Activated T-cell treated with anti-CD3 and anti-CD28 coated beads for 24 hours (primary cell): ENCODE measurements around the gene ARL14EPL.

Experiments used
- DNase-seq: peaks from one replicate; pipeline ENCODE4 v3.0.0-alpha.2; 2020; ENCODE audit warnings: low read depth

Gene ARL14EPL

DNA sequence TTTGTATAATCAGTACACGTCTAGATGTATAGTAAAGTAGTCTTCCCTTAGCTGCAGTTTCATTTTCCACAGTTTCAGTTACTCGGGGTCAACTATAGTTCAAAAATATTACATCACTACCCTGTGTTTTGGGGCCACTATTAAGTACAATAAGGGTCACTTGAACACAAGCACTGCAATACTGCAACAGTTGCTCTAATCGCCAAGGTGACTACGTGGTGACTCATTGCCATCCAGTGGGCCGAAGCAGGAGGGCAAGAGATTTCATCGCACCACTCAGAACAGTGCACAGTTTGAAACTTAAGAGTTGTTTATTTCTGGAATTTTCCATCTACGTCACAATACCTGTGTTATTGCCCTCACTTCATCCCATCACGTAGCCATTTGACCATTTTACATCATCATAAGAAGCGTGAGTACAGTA lies at the start of gene ARL14EPL:
ARL14EPL (plus strand) TSS at position 379 of the 424 bp plus-strand sequence. CDS start 18,994 bp downstream, outside the sequence.
- no peak for DNase-seq

DNA sequence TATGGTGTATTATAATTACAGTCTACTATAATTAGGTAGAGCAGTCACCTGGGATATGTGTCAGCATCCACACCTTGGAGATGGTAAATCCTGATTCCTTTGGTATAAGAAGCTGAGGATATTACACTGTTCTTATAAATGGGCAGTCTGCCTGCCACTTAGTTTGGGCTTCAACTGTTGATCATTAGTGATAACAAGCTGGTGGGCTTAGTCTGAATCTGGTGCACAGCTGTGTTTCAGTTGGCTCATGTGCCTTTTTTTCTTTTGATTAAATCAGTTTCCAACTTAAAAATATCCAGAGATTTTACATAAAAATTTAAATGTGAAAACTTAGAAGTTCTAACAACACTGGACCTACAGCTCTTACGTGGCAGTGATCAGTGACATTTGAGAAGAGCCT lies 48.8 kb upstream of the ARL14EPL start:
- DNase-seq: no peak

DNA sequence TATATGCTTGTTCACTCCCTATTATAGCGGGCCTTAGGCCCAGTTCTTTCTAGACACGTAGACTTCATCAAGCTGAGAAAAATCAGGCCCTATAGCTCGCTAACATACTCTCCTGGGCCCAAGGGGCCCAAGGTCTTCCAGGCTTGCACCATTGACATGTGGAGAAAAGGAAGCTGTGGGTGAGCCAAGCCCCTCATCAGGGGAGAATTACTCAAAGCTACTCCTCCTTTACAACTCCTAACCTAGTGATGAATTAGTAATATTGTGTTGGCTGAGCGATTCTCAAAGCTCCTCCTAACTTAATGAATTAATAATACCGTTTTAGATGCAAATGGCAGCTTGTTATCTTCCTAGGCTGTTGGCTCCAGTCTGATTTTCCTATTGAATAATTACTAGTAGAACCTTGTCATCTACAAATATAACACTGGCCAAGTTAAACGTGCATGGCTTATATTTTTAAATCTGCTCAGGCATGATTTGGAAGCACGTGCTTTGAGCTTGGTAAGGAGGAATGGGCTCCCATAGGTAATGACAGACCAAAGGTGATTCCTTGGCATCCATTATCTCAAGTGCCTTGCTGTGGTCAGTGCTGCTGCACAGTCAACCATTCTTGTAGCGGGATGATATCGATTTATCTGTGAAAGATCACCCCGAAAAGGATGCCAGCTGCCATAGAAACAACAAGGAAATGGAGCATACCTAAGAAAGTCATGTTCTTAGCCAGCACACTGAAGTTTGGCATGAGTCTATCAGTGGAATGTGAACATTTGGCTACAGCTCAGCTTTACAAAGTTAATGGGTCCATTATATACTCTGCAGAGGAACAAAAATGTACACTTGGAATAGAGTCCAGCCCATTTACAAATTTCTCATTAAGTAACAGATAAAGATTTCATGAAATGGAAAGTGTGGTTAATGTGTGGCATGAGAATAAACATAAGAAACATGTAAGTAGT lies 46.2 kb upstream of the ARL14EPL start:
- DNase-seq: no peak

DNA sequence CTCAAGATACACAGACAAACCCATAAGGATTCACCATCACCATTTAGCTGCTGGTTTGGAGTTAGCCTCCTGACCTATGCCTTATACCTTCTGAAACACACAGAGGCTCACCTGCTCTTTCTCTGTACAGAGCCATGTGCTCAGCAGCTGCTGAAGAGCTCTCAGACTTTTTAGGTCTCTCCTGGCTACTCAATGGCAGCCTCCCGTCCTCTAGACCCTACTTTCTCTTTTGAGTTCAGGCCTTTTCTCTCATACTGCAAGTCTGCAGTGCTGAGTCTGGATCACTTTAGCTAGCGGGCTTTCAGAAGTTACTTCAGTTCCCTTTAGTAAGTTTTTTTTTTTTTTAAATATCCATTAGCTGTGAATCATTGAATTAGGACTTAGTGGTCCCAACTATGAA lies 44.3 kb upstream of the ARL14EPL start:
- DNase-seq: no peak

DNA sequence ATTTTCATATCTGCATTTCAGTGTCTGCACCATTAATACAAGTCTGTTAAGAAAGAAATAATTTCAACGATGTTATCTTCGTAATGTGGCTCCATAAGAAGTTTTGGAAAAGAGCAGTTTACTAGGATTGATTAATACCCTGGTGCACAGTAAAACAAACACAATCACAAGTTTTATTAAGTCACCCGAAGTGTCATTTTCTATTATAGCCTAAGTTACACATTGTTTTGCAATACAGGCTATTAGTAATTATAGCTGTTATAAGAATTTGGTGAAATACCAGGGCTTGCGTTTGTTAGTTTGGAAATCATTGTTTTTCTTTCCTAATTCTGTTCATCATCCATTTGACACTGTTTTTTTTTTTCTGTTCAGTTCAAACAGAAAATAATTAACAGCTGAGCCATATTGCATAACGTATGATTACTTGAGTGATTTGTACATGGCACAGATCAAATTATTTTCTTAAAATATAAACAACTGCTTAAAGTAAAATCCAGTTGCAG lies 39.4 kb upstream of the ARL14EPL start:
- no peak for DNase-seq

DNA sequence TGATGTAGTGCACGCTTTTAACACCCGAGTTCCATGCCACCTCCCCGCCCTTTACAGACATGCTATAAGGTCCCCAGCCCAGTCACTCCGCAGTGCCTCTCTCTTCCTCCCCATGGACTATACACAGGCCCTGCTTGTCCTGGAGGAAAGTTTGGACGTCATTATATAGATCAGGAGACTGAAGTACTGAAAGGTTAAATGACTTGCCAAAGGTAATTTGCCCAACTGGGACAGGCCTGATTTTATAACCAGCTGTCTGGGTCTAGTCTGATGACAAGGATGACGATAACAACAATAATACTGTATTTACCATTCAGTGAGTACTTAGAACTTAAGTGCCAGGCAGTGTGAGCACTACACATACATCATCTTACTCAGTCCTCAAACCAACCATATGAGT lies 36.9 kb upstream of the ARL14EPL start:
- DNase-seq: no peak

DNA sequence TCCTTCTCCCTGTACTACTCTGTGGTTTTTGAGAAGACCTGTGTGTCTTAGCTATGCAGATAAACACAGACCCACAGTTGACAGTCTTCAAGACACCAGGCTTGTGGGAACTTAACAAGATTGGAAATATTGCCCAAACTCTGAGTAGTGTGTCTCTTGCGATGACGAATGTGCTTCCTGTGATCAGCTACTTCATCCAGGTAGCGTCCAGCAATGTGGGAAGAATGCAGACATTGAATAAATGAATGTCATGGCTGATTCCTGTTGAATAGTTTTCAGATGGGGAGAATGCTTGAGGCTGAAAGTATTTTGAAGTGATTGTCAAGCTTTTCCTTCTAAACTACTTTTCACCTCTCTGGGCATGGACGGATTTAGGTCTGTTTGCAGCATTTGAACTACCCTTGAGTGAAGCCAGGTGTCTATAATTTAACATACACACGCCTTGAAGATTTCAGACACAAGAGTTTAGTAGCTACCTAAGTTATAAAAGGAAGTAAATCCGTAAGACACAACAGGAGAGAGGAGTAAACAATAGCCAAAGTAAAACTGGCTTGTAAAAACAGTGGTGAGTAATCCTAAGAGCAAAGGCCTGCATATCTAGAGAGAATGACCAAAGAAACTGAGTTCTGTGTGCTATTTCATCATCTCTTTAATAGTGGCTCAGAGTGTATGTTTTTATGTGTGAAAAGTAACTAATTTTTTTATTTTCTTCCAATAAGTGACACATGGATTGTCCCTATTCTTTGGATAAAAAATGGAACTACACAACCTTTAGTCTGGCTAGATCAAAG lies 30.0 kb upstream of the ARL14EPL start:
- DNase-seq: no peak

DNA sequence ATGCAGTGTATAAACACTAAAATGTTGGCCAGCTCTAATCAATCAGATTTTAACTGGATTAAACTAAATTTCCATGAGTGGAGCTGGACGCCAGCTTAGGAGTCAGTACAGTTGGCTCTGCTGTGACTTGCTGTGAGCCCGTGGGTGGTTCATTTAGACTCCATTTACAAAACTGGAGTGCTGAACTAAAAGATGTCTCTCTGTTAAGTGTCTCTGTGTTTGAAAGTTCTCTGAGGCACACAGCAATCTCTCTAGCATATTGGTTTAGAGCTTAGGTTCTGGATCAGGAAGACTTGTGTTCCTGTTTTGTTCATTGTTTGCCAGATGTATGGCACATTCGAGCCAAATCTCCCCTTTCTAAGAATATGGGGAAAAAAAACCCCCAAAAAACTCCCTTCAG lies 28.0 kb upstream of the ARL14EPL start:
- no peak for DNase-seq

DNA sequence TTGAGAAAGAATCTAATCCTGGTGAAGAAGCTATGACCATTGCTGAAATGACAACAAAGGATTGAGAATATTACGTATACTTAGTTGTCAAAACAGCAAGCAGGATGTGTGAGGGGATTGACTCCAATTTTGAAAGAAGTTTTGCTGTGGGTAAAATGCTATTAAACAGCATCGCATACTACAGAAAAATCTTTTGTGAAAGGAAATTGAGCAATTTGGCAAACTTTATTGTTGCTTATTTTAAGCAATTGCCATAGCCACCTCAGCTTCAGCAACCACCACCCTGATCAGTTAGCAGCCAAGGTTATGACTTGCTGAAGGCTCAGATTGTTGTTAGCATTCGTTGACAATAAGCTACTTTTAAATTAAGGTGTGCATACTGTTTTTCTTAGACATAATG lies 22.5 kb upstream of the ARL14EPL start:
- no peak for DNase-seq

DNA sequence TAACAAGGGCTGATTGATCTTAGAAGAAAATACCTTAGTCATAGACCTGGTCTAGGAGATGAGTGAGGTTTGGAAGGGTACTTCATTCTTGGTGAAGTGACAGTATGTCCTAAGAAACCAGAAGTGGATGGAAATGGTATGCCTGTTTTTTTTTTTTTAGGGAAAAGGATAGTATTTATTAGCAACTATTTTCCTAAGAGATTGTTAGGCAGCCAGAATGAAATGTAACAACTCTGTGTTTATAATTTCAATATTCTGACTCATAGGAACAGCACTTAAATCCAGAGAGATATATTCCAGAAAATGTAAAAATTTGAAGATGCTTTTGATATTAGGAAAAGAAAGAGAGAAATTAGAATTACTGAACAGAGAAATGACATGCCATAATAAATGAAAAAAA lies 21.2 kb upstream of the ARL14EPL start:
- DNase-seq: no peak

DNA sequence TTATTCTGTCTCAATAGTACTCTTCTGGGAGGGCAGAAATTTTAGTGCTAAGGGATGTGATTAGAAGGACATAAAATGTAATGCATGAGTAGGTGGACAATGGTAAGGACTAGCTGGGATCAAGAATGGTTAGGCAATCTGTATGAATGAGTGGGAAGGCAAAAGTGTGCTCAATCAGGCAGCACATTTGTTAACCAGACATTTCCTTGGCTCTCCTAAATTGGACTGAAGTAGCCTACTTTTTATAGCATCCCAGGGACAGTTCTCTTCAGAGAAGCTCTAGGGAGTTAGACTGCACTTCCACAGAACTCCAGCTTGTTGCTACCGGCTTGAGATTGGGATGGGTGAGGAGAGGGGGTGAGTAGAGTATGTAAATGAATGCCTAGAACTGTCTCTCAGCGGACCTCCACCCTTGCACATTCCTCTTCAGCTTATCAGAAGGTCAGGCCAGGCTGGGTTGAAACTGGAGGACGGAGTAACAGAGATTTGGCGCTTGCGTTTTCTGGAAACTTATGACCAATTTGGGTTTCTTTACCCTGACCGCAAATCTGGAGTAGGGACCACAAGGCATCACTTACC lies 19.0 kb upstream of the ARL14EPL start:
- DNase-seq: no peak

DNA sequence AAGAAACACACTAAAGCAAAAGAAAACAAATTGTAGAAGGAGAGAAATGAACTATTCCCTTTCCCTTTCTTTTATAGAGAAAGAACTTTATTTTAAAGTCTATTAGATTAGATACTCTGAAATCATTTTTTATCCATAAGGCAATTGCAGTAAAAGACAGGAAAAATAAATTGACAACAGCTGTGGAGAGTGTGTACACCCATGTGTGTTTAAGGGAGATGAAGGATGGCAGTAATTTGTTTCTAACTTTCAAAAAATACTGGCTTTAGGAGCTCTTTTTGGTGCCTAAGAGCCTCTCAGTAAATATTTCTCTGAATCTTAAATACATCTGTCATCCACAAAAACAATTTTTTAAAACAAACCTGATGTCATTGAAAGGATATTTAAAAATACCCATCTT lies 18.3 kb upstream of the ARL14EPL start:
- DNase-seq: no peak

DNA sequence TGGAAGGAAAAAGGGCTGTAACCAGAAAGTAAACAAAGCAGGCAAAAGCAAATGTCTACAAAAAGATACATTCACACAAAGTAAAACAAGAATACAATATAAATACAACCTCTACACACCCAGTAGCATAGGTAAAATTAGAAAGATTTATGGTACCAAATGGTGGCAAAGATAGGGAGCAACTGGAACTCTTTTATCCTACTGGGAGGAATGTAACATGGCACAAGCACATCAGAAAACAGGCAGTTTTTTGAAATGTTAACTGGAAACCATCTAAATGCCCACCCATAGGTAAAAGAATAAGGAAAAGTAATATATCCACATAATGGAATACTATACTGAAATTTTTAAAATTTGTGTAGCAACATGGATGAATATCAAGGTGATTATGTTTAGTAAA lies 8.7 kb upstream of the ARL14EPL start:
- no peak for DNase-seq

DNA sequence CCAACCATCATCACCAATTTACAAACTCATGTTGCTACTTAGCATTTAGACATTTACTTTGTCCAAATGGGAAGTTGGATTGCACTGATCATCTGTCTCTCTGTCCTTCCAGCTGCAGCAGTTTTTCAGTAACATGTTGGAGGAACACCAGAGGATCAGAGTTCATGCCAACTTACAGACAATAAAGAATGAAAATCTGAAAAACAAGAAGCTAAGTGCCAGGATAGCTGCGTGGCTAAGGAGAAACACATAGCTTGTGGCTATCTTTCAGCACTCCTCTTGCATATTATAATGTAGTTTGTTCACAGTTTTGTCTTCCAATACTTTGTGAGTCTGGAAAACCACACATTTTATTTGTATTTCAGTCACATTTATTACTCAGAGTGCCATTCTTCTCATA lies 6.4 kb upstream of the ARL14EPL start:
- DNase-seq: no peak

DNA sequence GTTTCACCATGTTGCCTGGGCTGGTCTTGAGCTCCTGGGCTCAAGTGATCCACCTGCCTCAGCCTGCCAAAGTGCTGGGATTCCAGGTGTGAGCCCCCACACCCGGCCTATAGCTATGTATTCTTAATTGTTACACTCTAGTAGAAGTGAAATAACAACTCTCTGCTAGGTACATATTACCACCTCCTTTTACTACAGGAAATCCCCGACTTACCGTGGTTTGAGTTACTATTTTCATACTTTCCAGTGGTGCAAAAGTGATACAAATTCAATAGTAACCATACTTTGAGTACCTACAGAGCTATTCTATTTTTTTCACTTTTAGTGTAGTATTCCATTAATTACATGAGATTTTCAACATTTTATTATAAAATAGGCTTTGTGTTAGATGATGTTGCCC lies 719 bp downstream of the ARL14EPL start:
- DNase-seq: no peak

DNA sequence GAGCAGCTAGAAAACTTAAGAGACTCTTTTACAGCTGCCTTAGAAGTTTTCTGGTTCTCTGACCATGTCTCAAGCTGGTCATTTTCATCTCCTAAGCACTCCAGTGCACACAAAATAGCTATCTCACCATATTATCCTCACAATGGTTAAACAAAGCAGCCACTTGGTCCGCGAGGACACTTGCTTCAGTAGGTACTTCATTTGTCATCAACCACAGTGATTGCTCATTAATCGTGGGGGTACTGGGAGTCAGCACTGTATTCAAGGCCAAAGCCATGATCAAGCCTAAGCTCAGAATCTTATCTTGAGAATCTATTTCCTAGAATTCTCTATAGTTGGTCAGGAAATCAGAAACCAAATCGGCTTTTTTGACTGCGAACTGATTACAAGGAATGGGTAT lies 2.9 kb downstream of the ARL14EPL start:
- no peak for DNase-seq

DNA sequence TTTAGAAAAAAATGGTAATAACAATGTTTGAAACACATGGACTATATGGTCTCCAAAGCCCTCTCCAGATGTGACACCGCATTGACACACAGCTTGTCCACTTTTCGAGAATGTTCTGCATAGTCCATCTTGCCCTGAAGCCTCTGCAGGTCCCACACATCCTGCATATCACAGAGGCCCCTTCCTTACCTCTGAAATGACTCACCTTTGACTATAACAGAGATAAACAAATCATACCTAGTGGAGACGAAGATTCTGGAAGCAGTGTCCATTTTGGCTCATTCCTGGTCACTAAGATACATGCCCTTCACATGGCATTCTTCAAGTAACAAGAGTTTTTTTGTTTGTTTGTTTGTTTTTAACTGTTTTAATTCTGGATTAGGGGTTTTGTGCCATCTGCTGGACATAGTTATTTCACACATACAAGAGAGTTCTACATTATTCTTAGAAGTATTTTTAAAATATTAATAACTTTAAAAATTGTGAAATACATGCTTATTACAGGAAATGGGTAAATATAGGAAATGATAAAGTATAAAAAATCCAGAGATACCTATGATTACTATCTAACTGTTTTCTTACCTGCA lies 5.1 kb downstream of the ARL14EPL start:
- DNase-seq: no peak

DNA sequence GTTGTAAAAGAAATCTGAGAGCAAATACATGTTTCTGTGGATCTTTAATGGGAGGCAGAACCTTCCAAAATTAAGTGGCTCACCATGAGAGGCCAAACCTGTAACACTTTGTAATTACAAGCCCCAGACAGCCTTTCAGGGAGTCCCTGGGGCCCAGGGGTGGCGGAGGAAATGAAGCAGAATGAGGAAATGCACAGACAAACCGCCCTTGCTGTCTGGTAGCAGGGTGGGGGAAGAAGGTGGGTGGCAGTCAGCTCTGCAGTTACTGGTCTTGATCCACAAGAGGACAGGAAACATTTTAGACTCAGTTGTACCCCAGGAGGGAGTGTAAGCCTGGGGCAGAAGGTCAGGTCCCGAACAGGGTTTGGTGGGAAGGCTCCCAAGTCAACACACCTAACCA lies 6.5 kb downstream of the ARL14EPL start:
- DNase-seq: no peak

DNA sequence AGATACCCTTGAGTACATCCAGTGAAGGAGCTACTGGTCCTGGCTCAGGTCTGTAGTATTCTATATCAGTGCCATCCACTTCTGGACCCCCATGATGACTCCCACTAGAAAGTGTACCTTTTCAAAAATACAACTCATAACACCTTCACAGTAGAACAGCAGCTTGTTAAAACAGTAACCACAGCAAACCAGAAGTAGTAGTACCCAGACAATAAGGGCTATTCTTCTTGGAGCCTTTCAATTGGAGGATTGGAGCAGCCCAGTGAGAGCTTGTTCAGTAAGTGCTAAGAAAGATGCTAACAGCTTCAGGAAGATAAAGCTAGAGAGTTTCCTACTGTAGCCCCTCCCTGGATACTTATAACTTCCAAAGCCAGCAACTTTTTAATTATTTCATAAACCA lies 10.1 kb downstream of the ARL14EPL start:
- DNase-seq: no peak

DNA sequence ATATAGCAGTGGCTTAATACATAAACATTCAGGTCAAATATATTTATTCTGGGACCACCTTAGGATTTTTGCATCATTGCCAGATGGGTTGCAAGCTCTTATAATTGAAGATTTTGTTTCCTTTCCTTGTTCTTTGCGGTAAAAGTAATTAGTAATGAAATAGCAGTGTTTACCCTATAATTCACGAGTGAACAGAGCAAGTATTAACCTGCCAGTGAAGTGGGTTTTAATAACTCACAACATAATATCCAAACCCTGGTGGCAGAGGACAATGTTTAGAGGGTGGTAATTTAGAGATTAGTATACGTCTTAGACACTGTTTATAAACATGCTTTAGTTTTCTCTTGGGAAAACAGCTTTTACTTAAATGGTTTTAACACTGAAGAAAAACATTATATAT lies 11.8 kb downstream of the ARL14EPL start:
- DNase-seq: no peak

DNA sequence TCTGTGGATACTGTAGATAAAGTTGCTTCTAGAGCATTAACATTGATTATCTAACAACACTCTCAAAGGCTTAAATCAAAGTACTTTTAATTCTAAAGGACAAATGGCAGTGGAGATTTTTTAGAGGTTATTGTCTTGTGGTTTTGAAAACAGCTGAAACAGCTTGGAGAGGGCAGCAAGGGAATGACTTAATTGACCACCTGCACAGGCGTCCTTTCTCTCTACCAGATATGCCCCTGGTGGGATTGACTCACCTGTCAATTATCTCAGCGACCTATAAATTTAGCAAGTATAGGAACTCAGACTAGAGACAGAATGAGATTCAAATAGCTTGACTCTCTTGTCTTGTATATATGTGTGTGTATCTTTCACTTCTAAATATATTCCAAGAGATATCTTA lies 13.5 kb downstream of the ARL14EPL start:
- no peak for DNase-seq

DNA sequence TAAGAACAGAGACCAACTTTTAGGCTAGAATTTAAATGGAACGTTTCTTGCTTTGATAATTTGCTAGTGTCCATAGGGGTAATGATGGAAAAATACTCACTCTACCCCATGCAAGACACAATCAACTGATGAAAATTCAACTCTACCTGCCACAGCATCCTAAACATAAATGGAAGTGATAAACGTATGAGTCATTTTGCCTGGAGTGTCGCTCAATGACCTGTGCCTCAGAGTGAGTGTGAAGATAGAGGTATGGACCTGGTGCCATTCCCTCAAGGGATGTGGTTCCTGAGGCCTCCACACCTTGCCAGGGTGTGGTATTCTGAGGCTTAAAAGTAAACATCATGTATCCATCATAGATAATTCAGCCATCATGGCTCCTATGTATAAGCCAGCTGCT lies 14.0 kb downstream of the ARL14EPL start:
- DNase-seq: no peak
